SK-N-SH treated with all-trans-retinoic acid at 6 μM for 48 hours (cell line): ENCODE results near the gene CALHM6.

ENCODE experiments used
- CSDC2 ChIP-seq: fragments of 250-450 bp; sonication (Bioruptor Pico); IDR thresholded peaks from 2 replicates; pipeline ENCODE4 v1.5.0; 2020; ENCODE audit warnings: mild to moderate bottlenecking, moderate library complexity
- PPARA ChIP-seq: fragments of 250-450 bp; sonication (Bioruptor Pico); IDR thresholded peaks from 2 replicates; pipeline ENCODE4 v1.5.0; 2020; ENCODE audit warnings: mild to moderate bottlenecking, borderline replicate concordance
- RARB ChIP-seq: fragments of 250-450 bp; sonication (Bioruptor Pico); IDR thresholded peaks from 2 replicates; pipeline ENCODE4 v1.8.0; 2021; ENCODE audit warnings: mild to moderate bottlenecking, moderate library complexity

GRCh38 chr6:116452531-116452930, 8.6 kb upstream of the CALHM6 start:
- no peak for TF ChIP-seq CSDC2
- no peak for TF ChIP-seq RARB
- no peak for TF ChIP-seq PPARA
